Neural cell (in vitro differentiated cells): Measurements from ENCODE around the gene TRIM63.

Experiments used
- CTCF ChIP-seq: fragments of 450-650 bp; IDR thresholded peaks from 2 replicates; pipeline ENCODE4 v1.5.1; 2014; ENCODE audit warnings: antibody characterized with exemption, mild to moderate bottlenecking, moderate library complexity; ENCODE audit not compliant: poor library complexity, severe bottlenecking
- EZH2 ChIP-seq: fragments of 200-600, 300-800 bp; shearing (Covaris generic), sonication (generic); IDR thresholded peaks from 2 replicates; pipeline ENCODE4 v1.6.1; 2014; ENCODE audit warnings: antibody characterized with exemption, low read length, borderline replicate concordance, mild to moderate bottlenecking; ENCODE audit not compliant: insufficient read depth, poor library complexity, severe bottlenecking
- POLR2AphosphoS5 ChIP-seq: IDR thresholded peaks from 2 replicates; pipeline ENCODE4 v1.6.1; 2012

GRCh38 chr1:26016953-26017545 is 50.4 kb downstream of the TRIM63 start:
- TF ChIP-seq POLR2AphosphoS5 (no peak), CTCF (no peak), EZH2 (no peak)
